ENCODE results near the gene IGFN1. TPM values are rescaled to one million over a fixed set of nuclear protein-coding genes. Genes with fewer than 3 reads are reported as not detected.

The IGFN1 gene
- total and polyA plus RNA-seq, 2 experiments from 2014 or later, result not detected

- ATAC-seq, result no peak
- Histone ChIP-seq H3K36me3 (ENCODE audit: insufficient read depth) (peaks cover 23% of the 10 kb centered on the region), H3K27ac (ENCODE audit: low read depth) (no peak overlapping the region), H3K4me3 (no peak overlapping the region), H3K79me2 (replicated peaks; ENCODE audit: insufficient read depth) (no peaks in the 10 kb centered on the region), H3K4me1 (ENCODE audit: insufficient read depth) (no peaks in the 10 kb centered on the region), H3F3A (replicated peaks; ENCODE audit: low read depth) (no peaks in the 10 kb centered on the region), H3K4me2 (no peak overlapping the region), H2AFZ (no peak overlapping the region), H3K9me2 (ENCODE audit: insufficient read depth) (no peaks in the 10 kb centered on the region), H3K27me3 (ENCODE audit: insufficient read depth) (no peaks in the 10 kb centered on the region), H4K20me1 (replicated peaks; ENCODE audit: insufficient read depth) (peaks cover 5% of the 10 kb centered on the region; the same call in 1 of the 2 replicates)
- DNase-seq (ENCODE audit: low spot score), result no peak
- H3K27ac Mint-ChIP-seq, result no peak overlapping the region
- no peak for TF ChIP-seq POLR2AphosphoS5 (IDR thresholded peaks at IDR 0.05; ENCODE audit: low read depth)
- no peak for TF ChIP-seq EZH2phosphoT487 (IDR thresholded peaks at IDR 0.05; ENCODE audit: unreplicated experiment)
- no peak for TF ChIP-seq ZNF331 (CRISPR knock-in tag; IDR thresholded peaks at IDR 0.05; ENCODE audit: low read depth)
- TF ChIP-seq NANOG (IDR thresholded peaks at IDR 0.05; ENCODE audit: borderline replicate concordance), result no peak
- no peak for TF ChIP-seq CREB1 (CRISPR knock-in tag; IDR thresholded peaks at IDR 0.05; ENCODE audit: low read depth)
- no peak for TF ChIP-seq STAT1 (IDR thresholded peaks at IDR 0.05; ENCODE audit: unreplicated experiment)
- no peak for TF ChIP-seq ZNF462 (CRISPR knock-in tag; IDR thresholded peaks at IDR 0.05)
- no peak for TF ChIP-seq REST (IDR thresholded peaks at IDR 0.05; ENCODE audit: unreplicated experiment)
- no peak for TF ChIP-seq ETS1 (IDR thresholded peaks at IDR 0.05)
- TF ChIP-seq CTCF (conservative IDR thresholded peaks at IDR 0.05; ENCODE audit: low read depth in 2 of 2), result no peak
- TF ChIP-seq ZNF114 (CRISPR knock-in tag; IDR thresholded peaks at IDR 0.05), result no peak
- TF ChIP-seq JUNB (IDR thresholded peaks at IDR 0.05; ENCODE audit: unreplicated experiment), result no peak
- TF ChIP-seq EZH2 (IDR thresholded peaks at IDR 0.05; ENCODE audit: low read depth, unreplicated experiment), result no peak
- no peak overlapping the region for H3K4me3 Mint-ChIP-seq
- H3K27me3 Mint-ChIP-seq (ENCODE audit: insufficient read depth, low read depth, poor library complexity), result peaks cover 3% of the 10 kb centered on the region
- H3K36me3 Mint-ChIP-seq (ENCODE audit: low read depth), result peaks cover 82% of the 10 kb centered on the region
- H3K4me1 Mint-ChIP-seq, result no peaks in the 10 kb centered on the region
- no peaks in the 10 kb centered on the region for H3K9me3 Mint-ChIP-seq
These were observed 48.4 kb upstream of the IGFN1 start for GRCh38 chr1:201142011-201142848.
